Tibial artery (tissue), 4 donors: ENCODE results near the gene HLA-DQB1.

ENCODE experiments used
- DNase-seq, 2 donors: peaks; one replicate each; pipeline ENCODE4 v3.0.0-alpha.2; 2019
- H3K27ac ChIP-seq, 2 donors: fragments of 200-600 bp; sonication (generic) in 1 of 2; 1 replicate in 1 of 2; 2 replicates in 1 of 2; pipeline ENCODE4 v1.5.1; 2018 to 2019; ENCODE audit warnings: mild to moderate bottlenecking in 1 of 2
- H3K27me3 ChIP-seq, 2 donors: fragments of 200-600 bp; sonication (generic) in 1 of 2; one replicate each; pipeline versions ENCODE4 v1.5.1 to v1.6.0; 2016 to 2019
- H3K36me3 ChIP-seq, 3 donors: fragments of 200-600 bp; sonication (generic) in 2 of 3; one replicate each; pipeline ENCODE4 v1.5.1; 2016 to 2019; ENCODE audit warnings: mild to moderate bottlenecking in 2 of 3
- H3K4me1 ChIP-seq, 4 donors: fragments of 200-600 bp; sonication (generic) in 2 of 4; 1 replicate in 3 of 4; 2 replicates in 1 of 4; pipeline ENCODE4 v1.5.1; 2016 to 2019
- H3K4me3 ChIP-seq, 2 donors: fragments of 200-600 bp; sonication (generic) in 1 of 2; 1 replicate in 1 of 2; 2 replicates in 1 of 2; pipeline ENCODE4 v1.5.1; 2018 to 2019; ENCODE audit warnings: mild to moderate bottlenecking in 2 of 2
- H3K9me3 ChIP-seq, 3 donors: fragments of 200-600 bp; sonication (generic) in 1 of 3; one replicate each; pipeline ENCODE4 v1.5.1; 2016 to 2019
- CTCF ChIP-seq, 2 experiments: fragments of 200-600 bp in 1 of 2; fragments of 450-650 bp in 1 of 2; IDR thresholded peaks; one replicate each; pipeline ENCODE4 v1.5.1; 2017 to 2019; ENCODE audit warnings: antibody characterized with exemption in 2 of 2, mild to moderate bottlenecking in 1 of 2, moderate library complexity in 1 of 2
- intact Hi-C: fragments of 100-400 bp; cut with DNase I; formaldehyde crosslinking; loops from one replicate; pipeline ENCODE4 v1.15.0; 2023; ENCODE audit warnings: low total_unique reads

Gene HLA-DQB1

DNA sequence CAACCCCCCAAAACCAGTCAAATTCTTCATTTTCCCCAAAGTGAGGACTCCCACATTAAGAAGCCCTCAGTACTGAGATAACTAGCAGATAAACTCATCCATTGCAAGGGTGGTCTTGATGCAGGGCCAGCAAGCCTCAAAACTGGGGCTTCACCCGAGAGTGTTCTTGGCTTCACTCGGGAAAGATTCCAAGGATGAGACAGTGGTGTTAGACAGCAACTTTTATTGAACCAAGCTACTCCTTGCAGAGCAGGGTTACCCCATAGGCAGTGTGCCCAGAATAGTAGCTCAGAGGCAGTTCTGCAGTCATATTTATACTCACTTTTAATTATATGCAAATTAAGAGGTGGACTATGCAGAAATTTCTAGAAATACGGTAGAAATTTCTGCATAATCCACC, 45.1 kb downstream of the HLA-DQB1 start:
- no peak for DNase-seq
- peaks cover 0 to 3% (median 0%) of the 10 kb centered on the region in 3 donors for H3K9me3 ChIP-seq
- no peak for TF ChIP-seq CTCF (IDR thresholded peaks at IDR 0.05)
- no peaks in the 10 kb centered on the region for H3K27me3 ChIP-seq
- H3K27ac ChIP-seq, result no peak overlapping the region
- no peak overlapping the region for H3K4me3 ChIP-seq
- no peaks in the 10 kb centered on the region for H3K4me1 ChIP-seq
- H3K36me3 ChIP-seq, result no peaks in the 10 kb centered on the region
- intact Hi-C loops, result no loop called here

- Histone ChIP-seq H3K9me3 (peaks cover 0 to 3% (median 0%) of the 10 kb centered on the region in 3 donors), H3K27ac (no peak overlapping the region), H3K27me3 (no peaks in the 10 kb centered on the region), H3K4me1 (no peaks in the 10 kb centered on the region), H3K4me3 (no peak overlapping the region), H3K36me3 (no peaks in the 10 kb centered on the region)
- intact Hi-C loops, result no loop called here
- TF ChIP-seq CTCF (IDR thresholded peaks at IDR 0.05), result no peak
- no peak for DNase-seq
Observed at GRCh38 chr6:32617751-32618150, 48.7 kb downstream of the HLA-DQB1 start.

- Histone ChIP-seq H3K36me3 (no peaks in the 10 kb centered on the region), H3K4me3 (no peak overlapping the region), H3K9me3 (peaks cover 0 to 3% (median 0%) of the 10 kb centered on the region in 3 donors), H3K27me3 (no peaks in the 10 kb centered on the region), H3K4me1 (no peaks in the 10 kb centered on the region), H3K27ac (no peak overlapping the region)
- no peak for TF ChIP-seq CTCF (IDR thresholded peaks at IDR 0.05)
- intact Hi-C loops, result no loop called here
- DNase-seq, result no peak
Observed at GRCh38 chr6:32615885-32616532, 50.4 kb downstream of the HLA-DQB1 start.

DNA sequence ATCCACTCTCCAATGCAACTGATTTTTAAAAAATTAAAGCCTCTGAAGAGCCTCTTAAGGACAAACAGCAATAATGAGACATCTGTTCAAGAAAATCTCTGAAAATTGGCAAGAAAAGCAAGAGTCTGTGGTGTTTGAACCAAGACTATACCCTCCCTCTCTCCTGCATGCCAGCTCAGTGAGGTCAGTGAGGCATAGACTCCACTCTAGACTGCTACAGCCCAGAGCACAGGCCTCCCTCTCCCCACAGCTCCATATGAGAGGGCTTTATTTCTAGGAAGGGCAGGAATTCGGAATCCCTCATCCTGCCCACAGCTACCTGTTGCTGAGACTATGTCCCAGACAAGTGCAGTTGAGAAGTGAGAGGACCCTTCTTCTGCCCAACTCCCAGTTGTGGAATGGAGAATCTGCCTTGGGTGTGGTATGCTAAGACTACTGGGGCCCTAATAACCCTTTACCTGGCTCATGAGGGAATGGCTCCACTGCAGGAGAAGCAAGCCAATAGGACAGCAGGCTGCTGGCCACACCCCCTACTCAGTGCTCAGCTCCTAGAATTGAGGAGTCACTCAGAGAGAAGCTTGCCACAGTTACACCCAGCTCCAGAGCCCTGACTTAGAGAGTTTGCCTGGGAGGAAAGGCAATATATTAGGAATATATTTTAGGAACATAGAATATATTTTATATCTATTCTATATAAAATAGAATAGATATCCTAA, 51.9 kb downstream of the HLA-DQB1 start:
- H3K9me3 ChIP-seq, result peaks cover 0 to 3% (median 0%) of the 10 kb centered on the region in 3 donors
- no peak for DNase-seq
- no peak for TF ChIP-seq CTCF (IDR thresholded peaks at IDR 0.05)
- no peaks in the 10 kb centered on the region for H3K27me3 ChIP-seq
- no peak overlapping the region for H3K27ac ChIP-seq
- H3K36me3 ChIP-seq, result no peaks in the 10 kb centered on the region
- no peaks in the 10 kb centered on the region for H3K4me1 ChIP-seq
- intact Hi-C loops, result no loop called here
- H3K4me3 ChIP-seq, result no peak overlapping the region

DNA sequence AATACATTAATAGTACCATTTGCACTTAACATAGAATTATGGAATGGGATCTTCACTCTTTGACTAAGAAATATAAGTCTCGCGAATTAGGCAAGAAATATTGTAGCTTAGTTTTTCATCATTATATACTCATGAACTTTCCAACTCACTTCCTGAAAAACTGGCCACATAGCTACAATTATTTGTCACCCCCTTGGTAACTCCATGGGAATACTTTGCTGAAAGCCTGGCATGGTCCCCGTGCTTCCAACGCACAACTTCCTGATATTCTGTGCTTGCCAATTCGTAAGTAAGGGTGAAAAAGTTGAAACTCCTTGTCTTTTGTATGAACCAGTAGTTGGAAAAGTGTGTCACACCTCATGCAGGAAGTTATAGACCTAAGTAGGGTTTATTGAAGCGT, 53.0 kb downstream of the HLA-DQB1 start:
- intact Hi-C loops, result no loop called here
- peaks cover 0 to 3% (median 0%) of the 10 kb centered on the region in 3 donors for H3K9me3 ChIP-seq
- no peak for TF ChIP-seq CTCF (IDR thresholded peaks at IDR 0.05)
- DNase-seq, result no peak
- H3K4me3 ChIP-seq, result no peak overlapping the region
- H3K4me1 ChIP-seq, result no peaks in the 10 kb centered on the region
- H3K27ac ChIP-seq, result no peak overlapping the region
- H3K36me3 ChIP-seq, result no peaks in the 10 kb centered on the region
- no peaks in the 10 kb centered on the region for H3K27me3 ChIP-seq
